Rectal smooth muscle tissue (tissue), 1 donor: Measurements from ENCODE around the gene SHISA2.

Source experiments
- H3K27ac ChIP-seq: one replicate; pipeline ENCODE4 v1.7.0; 2013; ENCODE audit warnings: low read depth, low read length, inconsistent platforms
- H3K27me3 ChIP-seq: one replicate; pipeline ENCODE4 v1.7.0; 2013; ENCODE audit warnings: low read length; ENCODE audit not compliant: control insufficient read depth, insufficient read depth
- H3K36me3 ChIP-seq: one replicate; pipeline ENCODE4 v1.7.0; 2013; ENCODE audit warnings: low read length; ENCODE audit not compliant: control insufficient read depth, insufficient read depth
- H3K4me1 ChIP-seq: one replicate; pipeline ENCODE4 v1.7.0; 2013; ENCODE audit warnings: low read length; ENCODE audit not compliant: control insufficient read depth, insufficient read depth
- H3K4me3 ChIP-seq: one replicate; pipeline ENCODE4 v1.7.0; 2013; ENCODE audit warnings: low read length
- H3K9ac ChIP-seq: one replicate; pipeline ENCODE4 v1.7.0; 2013; ENCODE audit warnings: low read length

SHISA2 gene

GRCh38 chr13:26021956-26022355 is 29.9 kb downstream of the SHISA2 start:
- Histone ChIP-seq H3K4me3 (no peak overlapping the region), H3K27me3 (no peaks in the 10 kb centered on the region), H3K4me1 (no peaks in the 10 kb centered on the region), H3K27ac (no peak overlapping the region), H3K36me3 (no peaks in the 10 kb centered on the region), H3K9ac (no peak overlapping the region)

GRCh38 chr13:26021516-26021915 is 30.3 kb downstream of the SHISA2 start:
- H3K27me3 ChIP-seq: no peaks in the 10 kb centered on the region
- no peaks in the 10 kb centered on the region for H3K36me3 ChIP-seq
- no peak overlapping the region for H3K4me3 ChIP-seq
- H3K4me1 ChIP-seq: no peaks in the 10 kb centered on the region
- no peak overlapping the region for H3K9ac ChIP-seq
- no peak overlapping the region for H3K27ac ChIP-seq

GRCh38 chr13:26020891-26021290 is 30.9 kb downstream of the SHISA2 start:
- Histone ChIP-seq H3K4me3 (no peak overlapping the region), H3K4me1 (no peaks in the 10 kb centered on the region)

GRCh38 chr13:26019881-26020870 is 31.6 kb downstream of the SHISA2 start:
- no peak overlapping the region for H3K9ac ChIP-seq
- no peaks in the 10 kb centered on the region for H3K4me1 ChIP-seq
- no peaks in the 10 kb centered on the region for H3K36me3 ChIP-seq
- no peak overlapping the region for H3K4me3 ChIP-seq
- H3K27me3 ChIP-seq: no peaks in the 10 kb centered on the region
- H3K27ac ChIP-seq: no peak overlapping the region

More at GRCh38 chr13:26020891-26021290, 30.9 kb downstream of the SHISA2 start:
- no peak overlapping the region for H3K9ac ChIP-seq
- H3K27ac ChIP-seq: no peak overlapping the region
- H3K36me3 ChIP-seq: no peaks in the 10 kb centered on the region
- H3K27me3 ChIP-seq: no peaks in the 10 kb centered on the region

GRCh38 chr13:26019251-26019650 is 32.6 kb downstream of the SHISA2 start:
- H3K27ac ChIP-seq: no peak overlapping the region

GRCh38 chr13:26017932-26018665 is 33.7 kb downstream of the SHISA2 start:
- Histone ChIP-seq H3K4me3 (no peak overlapping the region), H3K4me1 (no peaks in the 10 kb centered on the region), H3K9ac (no peak overlapping the region), H3K27me3 (no peaks in the 10 kb centered on the region), H3K36me3 (no peaks in the 10 kb centered on the region), H3K27ac (no peak overlapping the region)

More at GRCh38 chr13:26019251-26019650, 32.6 kb downstream of the SHISA2 start:
- H3K27me3 ChIP-seq: no peaks in the 10 kb centered on the region
- H3K9ac ChIP-seq: no peak overlapping the region
- no peaks in the 10 kb centered on the region for H3K4me1 ChIP-seq
- no peaks in the 10 kb centered on the region for H3K36me3 ChIP-seq
- no peak overlapping the region for H3K4me3 ChIP-seq

GRCh38 chr13:26017196-26017921 is 34.5 kb downstream of the SHISA2 start:
- Histone ChIP-seq H3K27ac (no peak overlapping the region), H3K4me3 (no peak overlapping the region), H3K4me1 (no peaks in the 10 kb centered on the region), H3K36me3 (no peaks in the 10 kb centered on the region), H3K27me3 (no peaks in the 10 kb centered on the region), H3K9ac (no peak overlapping the region)

- H3K4me3 ChIP-seq: no peak overlapping the region
- no peaks in the 10 kb centered on the region for H3K36me3 ChIP-seq
- no peak overlapping the region for H3K27ac ChIP-seq
- H3K27me3 ChIP-seq: no peaks in the 10 kb centered on the region
- H3K9ac ChIP-seq: no peak overlapping the region
- H3K4me1 ChIP-seq: no peaks in the 10 kb centered on the region
Observed at GRCh38 chr13:26016189-26016588, 35.6 kb downstream of the SHISA2 start.

- no peak overlapping the region for H3K9ac ChIP-seq
- no peak overlapping the region for H3K4me3 ChIP-seq
Observed at GRCh38 chr13:26015271-26016125, 36.3 kb downstream of the SHISA2 start.

GRCh38 chr13:26012995-26013394 is 38.8 kb downstream of the SHISA2 start:
- H3K4me1 ChIP-seq: no peaks in the 10 kb centered on the region
- no peak overlapping the region for H3K27ac ChIP-seq
- H3K36me3 ChIP-seq: no peaks in the 10 kb centered on the region
- no peak overlapping the region for H3K9ac ChIP-seq
- H3K4me3 ChIP-seq: no peak overlapping the region
- no peaks in the 10 kb centered on the region for H3K27me3 ChIP-seq

More at GRCh38 chr13:26015271-26016125, 36.3 kb downstream of the SHISA2 start:
- Histone ChIP-seq H3K36me3 (no peaks in the 10 kb centered on the region), H3K27ac (no peak overlapping the region), H3K4me1 (no peaks in the 10 kb centered on the region), H3K27me3 (no peaks in the 10 kb centered on the region)

- no peak overlapping the region for H3K27ac ChIP-seq
- no peak overlapping the region for H3K9ac ChIP-seq
- H3K36me3 ChIP-seq: no peaks in the 10 kb centered on the region
- H3K4me1 ChIP-seq: peaks cover 4% of the 10 kb centered on the region
- peak overlapping the region; percentile 58 for H3K4me3 ChIP-seq
- H3K27me3 ChIP-seq: no peaks in the 10 kb centered on the region
Observed at GRCh38 chr13:26011996-26012821, 39.6 kb downstream of the SHISA2 start.
